GM18520 (cell line): ENCODE measurements around the gene EPAS1.

Experiments
- ATAC-seq: cut with Tn5 transposase; IDR thresholded peaks from one replicate; pipeline ENCODE4 v1.9.1; 2021; ENCODE audit not compliant: unreplicated experiment

The EPAS1 gene

GRCh38 chr2:46380038-46380940, 83.1 kb downstream of the EPAS1 start:
- no peak for ATAC-seq

- ATAC-seq = no peak
Observed at GRCh38 chr2:46381263-46381849, 84.1 kb downstream of the EPAS1 start.

GRCh38 chr2:46381871-46382270, 84.7 kb downstream of the EPAS1 start:
- no peak for ATAC-seq

- no peak for ATAC-seq
Observed at GRCh38 chr2:46382331-46383112, 85.3 kb downstream of the EPAS1 start.

- no peak for ATAC-seq
Observed at GRCh38 chr2:46383113-46383395, 85.8 kb downstream of the EPAS1 start.

- no peak for ATAC-seq
Observed at GRCh38 chr2:46383784-46384456, 86.7 kb downstream of the EPAS1 start.

GRCh38 chr2:46384457-46384815, 87.2 kb downstream of the EPAS1 start:
- no peak for ATAC-seq

- no peak for ATAC-seq
Observed at GRCh38 chr2:46385786-46386577, 88.8 kb downstream of the EPAS1 start.

- ATAC-seq = no peak
Observed at GRCh38 chr2:46386763-46387162, 89.6 kb downstream of the EPAS1 start.

- ATAC-seq = no peak
Observed at GRCh38 chr2:46387292-46387691, 90.1 kb downstream of the EPAS1 start.

- ATAC-seq = no peak
Observed at GRCh38 chr2:46387886-46388515, 90.8 kb downstream of the EPAS1 start.

- ATAC-seq = no peak
Observed at GRCh38 chr2:46388881-46389280, 91.7 kb downstream of the EPAS1 start.

- no peak for ATAC-seq
Observed at GRCh38 chr2:46389417-46389916, 92.3 kb downstream of the EPAS1 start.

GRCh38 chr2:46390036-46390435, 92.8 kb downstream of the EPAS1 start:
- ATAC-seq = no peak

GRCh38 chr2:46390901-46391395, 93.7 kb downstream of the EPAS1 start:
- no peak for ATAC-seq

- ATAC-seq = no peak
Observed at GRCh38 chr2:46392561-46393346, 95.5 kb downstream of the EPAS1 start.

GRCh38 chr2:46393347-46393820, 96.2 kb downstream of the EPAS1 start:
- ATAC-seq = no peak

- ATAC-seq = no peak
Observed at GRCh38 chr2:46393865-46394264, 96.7 kb downstream of the EPAS1 start.
